Forelimb muscle (tissue), 1 donor: ENCODE measurements around the gene ORMDL1. TPM values are rescaled to one million over a fixed set of nuclear protein-coding genes. Genes with fewer than 3 reads are reported as not detected.
A peak's percentile ranks its signal among the peaks of the same experiment; 100 is the strongest.

Experiments used
- DNase-seq: peaks from one replicate; pipeline ENCODE4 v3.0.0-alpha.2; 2013; ENCODE audit warnings: low read depth
- polyA plus RNA-seq: library from polyadenylated mRNA; unstranded; fragments of 120-200 nt; gene quantifications from one replicate; pipeline ENCODE4 v1.2.1, GENCODE V29; 2013; ENCODE audit not compliant: insufficient read length

ORMDL1 gene
- polyA plus RNA-seq, result 55.6 TPM

GRCh38 chr2:189783927-189784867, at the start of gene ORMDL1, which contains the start of gene PMS1:
ORMDL1 (minus strand) TSS chr2:189784339; CDS start chr2:189782595, 1,744 bp downstream.
PMS1 (plus strand) TSS chr2:189784450; CDS start chr2:189791810, 7,360 bp downstream.
- DNase-seq, result peak; percentile 93

GRCh38 chr2:189830510-189830909, 46.4 kb upstream of the ORMDL1 start:
- DNase-seq, result no peak

GRCh38 chr2:189829102-189829833, 45.1 kb upstream of the ORMDL1 start:
- DNase-seq, result no peak

- no peak for DNase-seq
Observed at GRCh38 chr2:189826039-189826438, 41.9 kb upstream of the ORMDL1 start.

- no peak for DNase-seq
Observed at GRCh38 chr2:189824694-189825396, 40.7 kb upstream of the ORMDL1 start.

- no peak for DNase-seq
Observed at GRCh38 chr2:189821953-189822748, 38.0 kb upstream of the ORMDL1 start.

- DNase-seq, result no peak
Observed at GRCh38 chr2:189819297-189819704, 35.2 kb upstream of the ORMDL1 start.

GRCh38 chr2:189818249-189819038, 34.3 kb upstream of the ORMDL1 start:
- no peak for DNase-seq

- no peak for DNase-seq
Observed at GRCh38 chr2:189803431-189803830, 19.3 kb upstream of the ORMDL1 start.

GRCh38 chr2:189802396-189802912, 18.3 kb upstream of the ORMDL1 start:
- DNase-seq, result no peak

- DNase-seq, result no peak
Observed at GRCh38 chr2:189799531-189799930, 15.4 kb upstream of the ORMDL1 start.

GRCh38 chr2:189799030-189799331, 14.8 kb upstream of the ORMDL1 start:
- DNase-seq, result no peak

- no peak for DNase-seq
Observed at GRCh38 chr2:189798312-189799029, 14.3 kb upstream of the ORMDL1 start.

- DNase-seq, result no peak
Observed at GRCh38 chr2:189797902-189798301, 13.8 kb upstream of the ORMDL1 start.

GRCh38 chr2:189794310-189794709, 10.2 kb upstream of the ORMDL1 start:
- DNase-seq, result no peak

GRCh38 chr2:189791338-189792042, 7.4 kb upstream of the ORMDL1 start:
- DNase-seq, result no peak

- no peak for DNase-seq
Observed at GRCh38 chr2:189783451-189783926, 650 bp downstream of the ORMDL1 start.

GRCh38 chr2:189782221-189782671, 1.9 kb downstream of the ORMDL1 start:
- no peak for DNase-seq

- DNase-seq, result no peak
Observed at GRCh38 chr2:189772212-189772611, 11.9 kb downstream of the ORMDL1 start.
